HG03469 (cell line): ENCODE measurements around the gene SFI1.

ENCODE experiments used
- ATAC-seq: cut with Tn5 transposase; IDR thresholded peaks from one replicate; pipeline ENCODE4 v1.9.1; 2021; ENCODE audit warnings: mild to moderate bottlenecking, moderate library complexity, moderate number of reproducible peaks; ENCODE audit not compliant: unreplicated experiment

The SFI1 gene

DNA sequence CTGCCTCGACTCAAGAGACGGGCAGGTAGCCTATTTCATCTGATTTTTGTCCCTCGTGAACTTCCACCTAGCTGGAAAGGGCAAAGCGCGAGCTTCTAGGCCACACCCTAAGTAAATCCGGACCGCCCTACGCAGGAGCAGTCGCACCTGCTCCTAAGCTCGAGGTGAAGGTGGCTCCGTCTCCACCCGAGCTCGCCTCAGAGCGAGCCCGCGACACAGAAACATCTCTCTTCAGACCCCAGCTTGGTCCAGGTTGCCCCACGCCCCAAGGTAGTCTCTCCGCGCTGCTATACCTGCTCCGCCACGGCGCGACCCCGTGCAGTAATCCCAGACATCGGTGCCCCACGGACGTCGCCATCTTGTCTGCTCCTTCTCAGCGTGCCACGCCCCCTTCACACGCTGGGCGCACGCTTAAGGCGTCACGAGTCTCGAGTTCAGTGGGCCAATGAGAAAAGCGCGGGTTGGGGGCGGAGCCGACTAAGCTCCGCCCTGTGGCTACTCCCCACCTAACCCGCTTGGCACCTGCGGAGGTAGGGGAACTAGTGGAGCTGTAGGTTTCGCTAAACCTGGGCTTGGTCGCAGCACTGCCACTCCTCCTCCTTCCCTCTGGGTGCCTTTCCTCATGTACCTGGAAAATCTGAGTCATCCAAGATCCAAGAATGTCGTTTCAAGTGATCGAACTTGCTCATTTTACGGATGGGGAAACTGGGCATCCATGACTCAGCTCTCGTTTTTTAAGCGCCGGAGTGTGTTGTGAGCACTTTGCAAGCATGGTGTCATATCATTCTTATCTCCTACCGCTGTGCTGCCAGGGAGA, 165.7 kb downstream of the SFI1 start, which contains the start of gene PISD:
Gene PISD, minus strand, starts transcription at position 365 of the 817 bp plus-strand sequence. Its CDS starts 7 bp downstream, at position 358.
- ATAC-seq: peak; percentile 68

DNA sequence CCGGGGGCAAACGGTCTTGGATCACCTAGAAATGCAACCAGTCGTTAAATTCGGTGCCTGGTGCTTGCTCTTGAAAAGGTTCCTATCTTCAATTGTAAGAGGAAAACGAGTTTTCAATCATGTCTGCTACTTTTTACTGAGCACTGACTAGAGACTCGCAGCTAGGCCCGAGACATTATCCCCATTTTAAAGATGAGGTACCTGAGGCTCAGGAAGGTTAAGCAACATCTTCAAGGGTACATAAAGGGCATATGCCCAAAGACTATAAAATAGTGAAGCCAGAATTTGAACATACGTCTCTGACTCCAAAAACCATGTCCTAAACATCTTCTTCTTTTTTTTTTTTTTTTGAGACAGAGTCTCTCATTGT, 166.3 kb downstream of the SFI1 start:
- no peak for ATAC-seq
